ENCODE measurements around the gene KRT2.

- no peak for TF ChIP-seq CTCF (conservative IDR thresholded peaks at IDR 0.05)
- no peak for TF ChIP-seq ZFX (IDR thresholded peaks at IDR 0.05)
Observed at GRCh38 chr12:52686063-52686462, 34.1 kb upstream of the KRT2 start.
